HG03342 (cell line): Measurements from ENCODE around the gene TCEA3.

Experiments used
- ATAC-seq: cut with Tn5 transposase; IDR thresholded peaks from one replicate; pipeline ENCODE4 v1.9.1; 2021; ENCODE audit warnings: mild to moderate bottlenecking, moderate library complexity; ENCODE audit not compliant: unreplicated experiment

Gene TCEA3

DNA sequence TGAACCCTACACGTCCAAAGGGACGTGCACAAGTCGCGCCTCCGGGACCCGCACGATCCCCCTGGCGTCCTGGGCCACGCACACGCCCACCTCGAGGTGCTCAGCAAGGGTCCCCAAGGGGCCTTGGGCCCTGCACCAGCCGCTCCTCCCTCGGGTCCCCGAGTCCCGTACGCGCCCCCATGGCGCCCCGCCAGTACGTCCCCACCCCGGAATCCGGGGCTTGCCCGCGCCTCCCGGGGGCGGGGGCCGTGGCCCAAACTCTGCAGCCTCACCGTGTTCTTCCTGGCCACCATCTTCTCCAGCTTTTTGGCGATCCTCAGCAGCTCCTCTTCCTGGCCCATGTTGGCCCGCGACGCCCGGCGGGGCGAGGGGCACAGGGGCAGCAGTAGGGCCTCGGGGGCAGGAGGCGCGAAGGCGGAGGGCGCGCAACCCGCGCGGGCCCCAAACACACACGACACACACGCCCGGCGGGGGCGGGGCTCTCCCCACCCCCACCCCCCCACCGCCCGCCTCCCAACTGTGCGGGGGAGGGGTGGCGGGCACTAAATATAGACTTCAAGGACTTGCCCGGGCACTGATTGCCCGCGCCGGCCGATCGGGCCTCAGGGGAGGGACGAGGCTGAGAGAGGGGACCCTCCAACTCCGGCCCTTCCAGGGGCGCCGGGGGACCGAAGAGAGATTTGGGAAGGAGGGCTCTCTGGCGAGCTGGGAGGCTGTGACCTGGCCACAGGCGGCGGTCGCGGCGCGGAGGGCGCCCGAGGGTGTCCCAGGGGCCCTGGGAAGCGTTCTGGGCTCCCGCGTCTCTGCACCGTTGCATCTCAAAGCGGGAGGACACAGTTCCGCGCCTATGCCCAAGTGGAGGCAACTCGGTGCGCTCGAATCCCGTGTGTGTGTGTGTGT is at the start of gene TCEA3:
TSS of gene TCEA3 (minus strand) at position 456 of the 900 bp plus-strand sequence. CDS start at position 341, 115 bp downstream.
- ATAC-seq: no peak

DNA sequence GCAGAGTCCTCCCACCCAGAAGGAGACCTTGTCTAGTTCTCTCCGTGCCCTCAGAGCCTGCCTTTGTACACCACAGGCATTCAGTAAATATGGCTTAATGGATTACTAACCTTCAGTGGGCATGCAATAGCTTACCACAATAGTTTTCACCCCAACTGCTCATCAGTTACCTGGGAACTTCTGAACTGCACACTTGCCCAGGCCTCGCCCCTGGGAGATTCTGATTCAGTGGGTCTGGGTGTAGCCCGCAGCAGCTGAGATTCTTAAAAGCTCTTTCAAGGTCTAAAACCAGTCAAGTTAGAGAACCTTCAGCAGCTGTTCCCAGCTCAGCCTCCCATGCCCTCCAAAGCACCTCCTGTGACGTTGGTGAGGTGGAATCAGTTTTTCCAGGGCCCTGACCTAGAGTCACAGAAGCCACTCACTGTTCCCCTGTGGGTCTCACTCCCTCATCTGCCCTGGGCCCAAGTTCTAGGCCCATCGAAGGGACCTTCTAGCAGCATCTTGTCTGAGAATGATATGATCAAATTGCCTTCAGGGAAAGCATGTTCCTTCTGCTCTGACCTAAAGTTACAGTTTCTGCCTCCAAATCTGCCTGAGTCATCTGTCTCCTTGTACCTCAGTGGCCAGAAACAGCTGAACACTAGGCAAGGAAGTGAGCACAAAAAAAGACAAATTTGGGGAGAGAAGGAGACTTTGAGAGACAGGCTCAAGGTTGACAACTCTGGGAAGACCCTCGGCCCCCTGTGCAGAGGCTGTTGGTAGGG is 48.7 kb upstream of the TCEA3 start:
- no peak for ATAC-seq

DNA sequence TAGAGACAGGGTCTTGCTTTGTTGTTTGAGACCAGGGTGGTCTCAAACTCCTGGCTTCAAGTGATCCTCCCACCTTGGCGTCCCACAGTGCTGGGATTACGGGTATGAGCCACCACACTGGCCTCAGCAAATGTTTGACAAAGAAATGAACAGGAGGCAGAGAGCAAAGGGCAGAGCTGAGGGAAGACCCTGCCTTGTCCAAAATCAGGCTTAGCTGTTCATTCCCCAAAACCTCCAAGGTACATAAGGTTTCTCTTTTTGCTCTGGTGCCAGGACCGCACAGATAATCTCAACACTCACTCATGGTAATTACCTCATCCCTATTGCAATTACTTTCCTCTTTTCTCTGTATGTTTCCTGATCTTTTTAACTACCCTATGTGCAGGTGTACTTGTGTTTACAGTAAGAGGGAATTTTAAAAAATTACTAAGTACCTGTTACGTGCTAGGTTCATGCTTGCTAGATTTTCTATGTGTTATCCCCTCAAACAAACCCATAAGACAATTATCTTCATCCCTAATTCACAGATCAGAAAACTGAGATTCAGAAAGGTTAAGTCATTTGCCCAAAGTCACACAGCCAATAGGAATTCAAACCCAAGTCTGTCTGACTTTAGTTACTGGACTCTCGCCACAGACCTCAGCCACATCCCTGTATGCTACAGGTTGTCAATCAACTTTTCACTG is 47.9 kb upstream of the TCEA3 start:
- no peak for ATAC-seq

DNA sequence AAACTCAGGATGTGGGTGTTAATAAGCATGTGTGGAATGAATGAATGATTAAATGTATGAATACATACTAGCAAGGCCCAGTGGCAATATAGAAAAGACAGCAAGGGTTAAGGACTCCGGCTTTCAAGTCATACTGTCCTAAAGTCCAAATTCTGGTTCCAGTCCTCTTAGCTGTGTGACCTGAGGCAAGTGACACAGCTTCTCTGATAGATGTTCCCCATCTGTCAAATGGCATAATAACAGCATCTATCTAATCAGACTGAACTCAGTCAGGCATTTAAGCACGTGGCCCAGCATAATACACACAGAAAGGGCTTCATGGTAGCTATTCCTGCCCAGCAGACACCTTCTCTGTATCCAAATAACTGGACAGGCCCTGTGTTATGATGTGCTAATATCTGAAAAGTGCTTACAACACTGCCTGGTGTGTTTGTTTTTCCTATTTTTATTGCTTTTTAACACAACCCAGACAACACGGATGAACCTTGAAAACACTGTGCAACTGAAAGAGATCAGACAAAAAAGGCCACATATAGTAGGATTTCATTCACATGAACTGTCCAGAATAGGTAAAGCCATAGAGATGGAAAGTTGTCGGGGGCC is 47.0 kb upstream of the TCEA3 start:
- no peak for ATAC-seq

DNA sequence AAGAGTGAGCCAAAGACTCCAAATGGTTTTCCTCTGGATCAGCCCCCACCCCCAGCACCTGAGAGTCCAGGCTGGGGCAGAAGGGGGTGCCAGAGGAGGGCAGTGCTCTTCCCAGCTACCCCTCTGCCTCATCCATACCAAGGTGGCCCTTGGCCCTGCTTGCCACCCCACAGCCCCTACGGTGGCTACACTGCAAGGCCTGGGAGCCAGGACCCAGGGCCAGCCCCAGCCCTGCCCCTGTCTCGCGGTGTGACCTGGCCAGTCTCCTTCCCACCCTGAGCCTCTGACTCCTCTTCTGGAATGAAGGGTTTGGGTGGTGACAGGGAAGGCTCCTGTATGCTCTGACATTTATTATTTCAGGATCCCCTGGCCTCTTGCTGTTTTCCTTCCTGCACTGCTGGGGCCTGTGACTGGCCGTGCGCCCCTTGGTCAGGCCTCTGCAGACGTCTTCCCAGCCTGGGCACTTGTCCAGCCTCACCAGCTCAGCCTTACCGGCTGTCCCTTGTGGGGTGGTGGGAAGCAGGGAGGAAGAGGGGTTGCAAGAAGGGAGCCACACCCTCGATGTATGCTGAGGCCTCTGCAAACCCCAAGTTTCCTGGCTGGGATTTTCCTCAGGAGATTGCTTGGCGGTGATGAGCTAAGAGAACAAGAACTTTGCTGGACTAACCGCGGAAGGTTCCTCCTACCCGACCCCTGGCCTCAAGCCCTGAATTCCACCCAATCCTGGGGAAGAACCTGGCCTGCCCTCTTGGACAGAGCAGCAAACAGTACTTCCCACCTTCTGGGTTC is 45.9 kb upstream of the TCEA3 start:
- no peak for ATAC-seq

DNA sequence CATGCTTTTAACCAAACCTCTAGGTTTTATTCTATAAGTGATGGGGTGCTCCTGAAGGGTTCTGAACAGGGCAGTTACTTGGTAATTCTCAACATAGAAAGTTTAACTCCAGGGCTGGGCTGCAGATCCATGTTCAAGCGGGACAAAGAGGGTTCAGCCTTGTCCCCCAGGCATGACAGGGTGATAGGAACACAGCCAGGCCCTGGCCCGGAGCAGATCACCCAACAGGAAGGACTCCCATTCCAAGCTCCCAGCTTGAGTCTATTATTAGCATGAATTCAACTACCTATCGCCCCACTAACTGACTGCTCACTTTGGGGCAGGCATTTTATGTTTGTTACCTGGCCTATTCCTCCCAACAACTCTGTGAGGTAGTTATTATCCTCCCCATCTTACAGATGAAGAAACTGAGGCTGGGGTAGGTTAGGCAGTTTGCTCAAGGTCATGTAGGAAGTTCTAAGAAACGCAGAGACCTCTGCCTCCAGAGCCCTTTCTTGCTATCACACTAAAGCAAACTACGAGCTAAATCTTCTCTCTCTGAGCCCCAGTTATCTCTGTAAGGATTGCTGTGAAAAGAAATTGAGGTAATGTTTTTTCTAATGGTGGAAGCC is 44.9 kb upstream of the TCEA3 start:
- ATAC-seq: no peak

DNA sequence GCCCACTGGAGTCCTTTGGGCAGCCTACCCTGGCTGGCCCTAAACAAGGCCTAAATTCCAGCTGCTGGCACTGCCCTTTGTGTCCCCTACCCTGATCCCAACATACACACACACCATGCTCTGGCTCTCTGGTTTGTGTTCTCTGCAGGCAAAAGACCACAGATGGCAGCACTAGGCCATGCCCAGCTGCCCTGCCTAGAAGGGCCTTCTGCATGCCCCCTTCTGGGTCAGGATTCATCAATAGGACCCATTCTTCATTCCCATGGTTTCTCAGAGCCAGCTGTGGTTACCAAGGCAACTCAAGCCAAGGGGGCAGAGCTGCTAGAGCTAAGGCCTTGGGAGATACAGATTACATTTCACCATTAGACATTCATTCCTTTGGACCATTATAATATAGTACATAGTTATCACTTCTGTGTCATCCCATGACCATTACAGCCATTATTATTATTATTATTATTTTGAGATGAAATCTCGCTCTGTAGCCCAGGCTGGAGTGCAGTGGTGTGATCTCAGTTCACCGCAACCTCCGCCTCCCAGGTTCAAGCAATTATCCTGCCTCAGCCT is 42.0 kb upstream of the TCEA3 start:
- ATAC-seq: no peak

DNA sequence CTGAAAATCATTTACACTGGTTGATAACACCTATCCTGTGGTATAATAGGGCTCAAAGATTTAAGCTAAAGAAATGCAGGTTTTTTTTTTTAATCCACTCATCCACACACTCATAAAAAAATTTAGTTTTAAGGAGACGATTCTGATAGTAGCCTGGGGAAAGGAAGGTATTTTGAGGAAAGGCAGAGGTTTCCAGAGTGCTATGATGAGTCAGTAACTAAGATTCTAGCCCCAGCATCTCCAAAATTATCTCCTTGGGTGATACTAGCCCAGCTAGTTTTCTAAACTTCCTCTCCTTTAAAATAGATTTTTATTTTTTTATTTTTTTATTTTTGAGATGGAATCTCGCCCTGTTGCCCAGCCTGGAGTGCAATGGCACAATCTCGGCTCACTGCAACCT is 38.7 kb upstream of the TCEA3 start:
- no peak for ATAC-seq

DNA sequence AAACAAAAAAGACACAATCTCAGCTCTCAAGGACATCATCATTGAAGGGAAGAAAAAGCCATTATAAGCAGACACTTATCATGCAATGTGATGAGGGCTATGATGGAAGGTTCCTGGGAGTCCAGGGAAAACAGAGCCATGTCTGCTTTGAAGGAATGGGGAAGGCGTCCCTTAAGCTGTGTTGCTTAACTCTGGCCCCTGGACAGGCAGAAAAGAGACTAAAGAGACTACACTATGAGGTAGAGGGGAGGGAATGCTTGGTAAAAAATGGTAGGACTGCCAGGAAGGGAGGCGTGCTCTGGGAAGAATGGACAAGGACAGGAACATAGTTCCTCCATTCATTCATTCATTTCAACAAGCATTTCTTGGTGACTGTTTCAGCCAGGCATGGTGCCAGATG is 38.2 kb upstream of the TCEA3 start:
- no peak for ATAC-seq

DNA sequence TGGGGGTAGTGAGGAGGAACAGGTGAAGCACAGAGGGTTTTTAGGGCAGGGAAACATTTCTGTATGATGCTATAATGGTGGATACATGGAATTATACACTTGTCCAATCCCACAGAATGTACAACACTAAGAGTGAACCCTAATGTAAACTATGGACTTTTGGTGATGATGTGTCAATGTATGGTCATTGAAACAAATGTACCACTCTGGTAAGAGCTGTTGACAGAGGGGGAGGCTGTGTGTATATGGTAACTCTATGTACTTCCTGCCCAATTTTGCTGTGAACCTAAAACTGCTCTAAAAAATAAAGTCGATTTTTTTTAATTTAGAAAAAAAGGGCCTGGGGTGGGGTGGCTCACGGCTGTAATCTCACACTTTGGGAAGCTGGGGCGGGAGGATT is 36.5 kb upstream of the TCEA3 start:
- no peak for ATAC-seq

DNA sequence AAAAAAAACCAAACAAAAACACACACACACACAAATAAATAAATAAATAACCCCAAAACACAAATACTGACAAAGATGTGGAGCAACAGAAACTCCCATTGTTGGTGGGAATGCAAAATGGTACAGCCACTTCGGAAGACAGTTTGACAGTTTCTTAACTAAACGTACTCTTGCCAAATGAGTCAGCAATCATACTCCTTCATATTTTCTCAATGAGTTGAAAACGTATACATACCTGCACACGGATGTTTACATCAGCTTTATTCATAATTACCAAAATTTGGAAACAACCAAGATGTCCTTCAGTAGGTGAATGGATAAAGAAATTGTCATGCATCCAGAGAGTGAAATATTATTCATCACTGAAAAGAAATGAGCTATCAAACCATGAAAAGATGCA is 36.0 kb upstream of the TCEA3 start:
- no peak for ATAC-seq

DNA sequence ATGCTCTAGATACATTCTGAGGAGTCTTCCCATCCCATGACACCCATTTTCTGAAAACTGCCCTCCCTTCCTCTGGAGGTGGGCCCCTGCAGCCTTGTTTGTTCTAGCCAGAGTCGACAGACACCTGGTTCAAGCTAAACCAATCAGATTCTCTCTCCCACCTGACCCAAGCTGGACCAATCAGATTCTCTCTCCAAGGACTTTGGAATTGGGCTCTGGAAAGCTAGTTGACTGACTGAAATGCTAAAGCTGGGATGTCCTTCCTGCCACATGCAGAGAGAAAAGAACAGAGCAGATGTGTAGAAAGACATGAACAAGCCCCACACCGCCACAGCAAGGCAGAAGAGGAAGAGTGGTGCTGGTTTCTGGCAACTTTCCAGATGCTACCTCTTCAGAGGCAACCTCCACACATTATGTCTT is 34.8 kb upstream of the TCEA3 start:
- ATAC-seq: no peak

DNA sequence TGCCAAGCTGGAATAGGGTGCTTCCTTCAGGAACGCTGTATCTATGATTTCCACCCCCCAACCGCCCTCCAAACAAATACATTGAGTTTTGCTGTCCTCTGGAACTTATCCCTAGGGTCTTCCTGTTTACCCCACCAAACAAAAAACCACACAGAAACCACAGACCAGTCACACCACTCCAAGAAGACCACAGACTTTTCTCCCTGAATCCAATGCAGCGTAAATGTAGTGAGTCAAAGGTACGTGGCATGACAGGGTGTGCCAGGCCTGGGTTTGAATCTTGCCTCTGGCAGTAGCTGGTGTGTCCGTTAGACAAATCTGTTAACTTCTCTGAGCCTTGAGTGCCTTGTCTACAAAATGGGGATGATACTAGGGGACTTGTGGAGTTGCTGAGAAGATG is 31.7 kb upstream of the TCEA3 start:
- no peak for ATAC-seq

DNA sequence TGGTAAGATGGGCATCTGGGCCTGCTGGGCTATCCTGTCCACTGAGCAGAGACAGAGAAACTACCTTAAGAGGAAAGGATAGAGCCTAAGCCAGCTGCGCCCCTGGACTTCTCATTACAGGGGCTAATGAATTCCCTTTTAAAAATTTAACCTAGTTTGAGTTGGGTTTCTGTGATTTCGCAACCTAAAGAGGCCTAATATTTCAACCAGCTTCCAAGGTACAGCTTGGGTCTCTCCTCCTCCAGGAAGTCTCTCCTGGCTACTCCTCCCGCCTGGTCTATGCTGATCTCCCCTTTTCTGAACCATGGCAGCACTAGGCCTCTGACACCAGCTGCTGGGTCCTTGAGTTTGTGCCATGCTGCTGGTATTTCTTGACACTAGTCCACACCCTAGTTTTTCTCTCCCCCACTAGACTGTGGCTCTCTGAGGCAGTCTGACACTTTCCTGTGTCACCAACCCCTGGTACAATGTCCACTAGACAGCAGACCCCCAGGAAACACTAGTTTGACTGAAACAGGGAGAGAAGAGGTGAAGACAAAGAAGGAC is 29.0 kb upstream of the TCEA3 start:
- ATAC-seq: no peak

DNA sequence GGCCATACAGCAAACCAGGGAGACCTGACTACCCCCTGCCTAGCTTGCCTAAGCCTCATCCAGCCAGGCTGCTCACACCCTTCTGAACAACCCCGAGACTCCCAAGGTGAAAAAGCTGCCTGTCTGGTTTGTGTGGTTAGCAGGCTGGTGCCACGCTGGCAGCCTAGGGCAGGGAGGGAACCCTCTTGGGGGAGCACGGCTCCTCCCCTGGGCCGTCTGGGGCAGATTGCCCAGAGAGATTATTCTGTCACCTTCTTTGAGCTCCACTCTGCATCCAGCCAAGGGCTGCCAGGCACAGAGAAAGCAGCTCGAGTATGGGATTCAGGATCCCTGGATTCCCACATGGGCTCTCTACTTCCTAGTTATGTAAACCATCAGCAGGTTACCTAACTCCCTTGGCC is 27.5 kb upstream of the TCEA3 start:
- ATAC-seq: no peak

DNA sequence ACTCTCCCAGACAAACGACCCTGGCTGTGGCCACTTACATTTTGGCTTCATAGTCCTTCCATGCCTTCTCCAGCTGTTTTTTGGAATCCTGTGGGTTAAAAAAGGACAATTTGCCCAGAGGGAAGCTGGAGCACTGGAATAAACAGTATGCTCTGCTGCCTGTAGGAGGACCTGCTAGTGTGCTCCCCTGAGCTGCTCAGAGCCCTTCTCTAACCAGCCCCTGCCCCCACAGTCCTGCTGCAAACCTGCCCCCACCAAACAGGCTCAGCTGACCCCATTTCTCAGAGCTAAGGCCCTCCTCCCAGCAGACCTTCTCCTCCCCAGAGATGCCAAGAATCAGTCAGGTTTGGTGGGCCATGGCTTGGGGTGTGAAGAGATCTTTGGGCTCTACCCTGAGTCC is 26.9 kb upstream of the TCEA3 start:
- no peak for ATAC-seq

DNA sequence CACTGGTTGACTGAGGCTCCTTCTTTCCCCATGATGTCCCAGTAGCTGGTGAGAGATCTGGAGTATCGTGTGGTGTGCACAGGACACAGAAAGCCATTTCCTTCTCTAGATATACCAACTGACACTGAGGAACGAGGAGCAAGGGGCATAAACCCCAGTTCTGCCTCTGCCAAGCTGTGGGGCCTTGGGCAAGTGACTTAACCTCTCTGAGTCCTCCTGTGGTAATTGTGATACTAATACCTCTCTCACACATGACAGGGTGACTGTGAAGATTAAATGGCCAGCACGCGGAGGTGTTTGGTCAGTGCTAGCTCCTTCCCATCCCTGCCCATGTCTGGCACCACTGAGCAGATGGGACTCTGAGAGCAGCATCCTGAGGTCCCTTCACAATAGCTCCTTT is 26.3 kb upstream of the TCEA3 start:
- ATAC-seq: no peak

DNA sequence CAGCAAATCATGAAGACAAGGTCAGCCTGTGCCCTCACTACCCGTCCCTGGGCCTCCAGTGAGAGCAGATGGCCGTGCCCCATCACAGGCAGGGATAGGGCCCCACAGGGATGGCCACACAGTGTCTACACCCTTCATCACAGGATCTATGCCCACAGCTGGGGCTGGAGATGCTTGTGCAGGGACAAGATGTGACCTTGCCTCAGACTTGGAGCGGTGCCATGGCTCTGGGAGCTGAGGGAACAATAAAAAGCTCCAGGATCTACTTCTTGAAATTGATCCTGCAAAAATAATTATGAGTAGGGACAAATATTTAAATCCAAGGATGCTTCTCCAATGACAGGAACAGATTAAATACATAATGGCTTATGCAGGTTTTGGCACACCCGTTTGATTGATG is 25.4 kb upstream of the TCEA3 start:
- no peak for ATAC-seq

DNA sequence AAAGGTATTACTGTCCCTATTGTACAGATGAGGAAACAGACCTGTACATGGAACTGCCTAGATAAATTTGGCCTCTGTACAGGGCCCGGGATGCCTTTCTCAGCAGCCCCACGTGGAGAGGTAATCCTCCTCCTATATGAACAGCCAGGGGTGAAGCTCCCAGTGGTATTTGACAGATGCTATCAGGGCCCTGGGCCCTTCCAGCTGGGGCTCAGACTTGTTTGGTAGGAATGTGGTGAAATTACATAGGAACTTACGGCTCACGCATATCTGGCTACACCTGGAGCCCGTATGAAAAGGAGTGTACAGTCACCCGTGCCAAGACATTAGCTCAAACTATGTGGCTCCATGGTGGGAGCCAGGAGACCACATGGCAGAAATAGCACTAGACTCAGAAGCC is 24.8 kb upstream of the TCEA3 start:
- ATAC-seq: no peak
